ENCODE results near the gene COL23A1.

Gene COL23A1

GRCh38 chr5:178564397-178564796 is 25.8 kb downstream of the COL23A1 start:
- no peak for TF ChIP-seq CTCF (conservative IDR thresholded peaks at IDR 0.05)
- H3K27ac ChIP-seq = no peak overlapping the region

- no peak for TF ChIP-seq CTCF (conservative IDR thresholded peaks at IDR 0.05)
- no peak overlapping the region for H3K27ac ChIP-seq
These were observed 26.6 kb downstream of the COL23A1 start for GRCh38 chr5:178563621-178564020.

- no peak overlapping the region for H3K27ac ChIP-seq
- no peak for TF ChIP-seq CTCF (conservative IDR thresholded peaks at IDR 0.05)
These were observed 28.4 kb downstream of the COL23A1 start for GRCh38 chr5:178561746-178562264.

GRCh38 chr5:178560911-178561310 is 29.3 kb downstream of the COL23A1 start:
- no peak for TF ChIP-seq CTCF (conservative IDR thresholded peaks at IDR 0.05)

GRCh38 chr5:178557416-178557815 is 32.8 kb downstream of the COL23A1 start:
- no peak for TF ChIP-seq CTCF (conservative IDR thresholded peaks at IDR 0.05)
- H3K27ac ChIP-seq = no peak overlapping the region

More at GRCh38 chr5:178560911-178561310, 29.3 kb downstream of the COL23A1 start:
- H3K27ac ChIP-seq = no peak overlapping the region

- no peak for TF ChIP-seq CTCF (conservative IDR thresholded peaks at IDR 0.05)
- no peak overlapping the region for H3K27ac ChIP-seq
These were observed 34.4 kb downstream of the COL23A1 start for GRCh38 chr5:178555771-178556211.

GRCh38 chr5:178555005-178555404 is 35.2 kb downstream of the COL23A1 start:
- H3K27ac ChIP-seq = no peak overlapping the region
- TF ChIP-seq CTCF (conservative IDR thresholded peaks at IDR 0.05) = no peak

All from VCaP (cell line).